ENCODE data around the gene ABCB8.

DNA sequence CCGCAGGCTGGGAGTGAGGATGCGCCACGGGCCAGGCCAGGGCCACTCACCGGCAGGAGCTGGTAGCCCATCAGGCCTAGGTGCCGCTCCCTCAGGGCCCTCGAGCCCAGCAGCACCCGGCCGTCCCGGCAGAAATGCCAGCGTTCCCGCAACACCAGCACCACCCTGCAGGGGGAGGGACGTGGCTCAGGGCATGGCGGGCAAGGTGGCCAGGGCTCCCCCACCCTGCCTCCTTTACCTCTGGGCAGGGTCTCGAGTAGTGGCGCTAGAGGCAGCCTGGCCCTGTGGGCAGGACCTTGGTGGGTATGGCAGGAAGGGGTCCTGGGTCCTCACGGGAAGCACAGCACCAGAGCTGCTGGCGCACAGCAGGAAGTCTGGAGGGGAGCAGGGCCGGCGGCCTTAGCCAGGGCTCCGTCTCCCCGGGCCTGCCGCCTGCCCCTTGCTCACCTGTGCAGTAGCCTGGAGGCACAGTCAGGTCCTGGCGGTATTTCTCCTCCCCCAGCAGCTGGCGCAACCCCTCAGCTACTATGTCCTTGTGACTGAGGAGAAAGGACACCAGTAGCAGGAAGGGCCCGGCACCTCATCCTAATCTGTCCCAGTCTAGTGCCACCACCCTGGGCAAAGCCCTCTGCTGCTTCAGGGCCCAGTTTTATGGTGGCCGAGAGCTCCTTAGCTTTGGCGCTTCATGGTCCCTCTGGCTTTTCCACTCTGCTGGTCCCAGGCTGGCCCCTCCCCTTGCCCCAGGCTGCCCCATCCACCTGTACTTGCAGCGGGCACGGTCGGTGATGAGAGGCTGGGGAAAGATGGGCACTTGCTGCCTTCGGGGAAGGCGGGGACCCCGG, 48.8 kb downstream of the ABCB8 start:
- TF ChIP-seq, protein P1, sequence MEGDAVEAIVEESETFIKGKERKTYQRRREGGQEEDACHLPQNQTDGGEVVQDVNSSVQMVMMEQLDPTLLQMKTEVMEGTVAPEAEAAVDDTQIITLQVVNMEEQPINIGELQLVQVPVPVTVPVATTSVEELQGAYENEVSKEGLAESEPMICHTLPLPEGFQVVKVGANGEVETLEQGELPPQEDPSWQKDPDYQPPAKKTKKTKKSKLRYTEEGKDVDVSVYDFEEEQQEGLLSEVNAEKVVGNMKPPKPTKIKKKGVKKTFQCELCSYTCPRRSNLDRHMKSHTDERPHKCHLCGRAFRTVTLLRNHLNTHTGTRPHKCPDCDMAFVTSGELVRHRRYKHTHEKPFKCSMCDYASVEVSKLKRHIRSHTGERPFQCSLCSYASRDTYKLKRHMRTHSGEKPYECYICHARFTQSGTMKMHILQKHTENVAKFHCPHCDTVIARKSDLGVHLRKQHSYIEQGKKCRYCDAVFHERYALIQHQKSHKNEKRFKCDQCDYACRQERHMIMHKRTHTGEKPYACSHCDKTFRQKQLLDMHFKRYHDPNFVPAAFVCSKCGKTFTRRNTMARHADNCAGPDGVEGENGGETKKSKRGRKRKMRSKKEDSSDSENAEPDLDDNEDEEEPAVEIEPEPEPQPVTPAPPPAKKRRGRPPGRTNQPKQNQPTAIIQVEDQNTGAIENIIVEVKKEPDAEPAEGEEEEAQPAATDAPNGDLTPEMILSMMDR (IDR thresholded peaks at IDR 0.05): peak in 1 of 2 donors; percentile 11
- TF ChIP-seq POLR2A (IDR thresholded peaks at IDR 0.05): no peak
